ENCODE measurements around the gene WDR77. TPM values are rescaled to one million over a fixed set of nuclear protein-coding genes. Genes with fewer than 3 reads are reported as not detected.

Gene WDR77
- total RNA-seq, 2 experiments from 2014 or later, result 54.3 to 57.8 TPM

DNA sequence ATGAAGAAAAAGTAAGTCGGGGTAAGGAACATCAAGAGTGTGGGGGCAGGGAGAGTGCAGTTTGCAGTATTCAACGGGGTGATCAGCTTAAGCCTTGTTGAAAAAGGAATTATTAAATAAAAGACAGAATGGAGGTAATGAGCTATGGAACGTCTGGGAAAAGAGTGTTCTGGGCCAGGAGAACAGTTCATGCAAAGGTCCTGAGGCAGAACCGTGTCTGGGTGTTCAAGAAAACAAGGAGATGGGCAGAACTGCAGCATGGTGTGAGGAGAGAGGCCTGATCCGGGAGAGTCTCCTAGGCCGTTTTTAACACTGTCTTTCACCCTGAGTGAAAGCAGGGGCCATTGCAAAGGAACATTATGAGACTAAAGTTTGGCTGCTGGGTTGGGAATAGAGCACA, 41.8 kb downstream of the WDR77 start:
- CTCF ChIA-PET, result no interaction called here
- Mint-ChIP-seq H3K4me3 (no peak overlapping the region), H3K4me1 (ENCODE audit: low read depth) (peaks cover 16% of the 10 kb centered on the region)

DNA sequence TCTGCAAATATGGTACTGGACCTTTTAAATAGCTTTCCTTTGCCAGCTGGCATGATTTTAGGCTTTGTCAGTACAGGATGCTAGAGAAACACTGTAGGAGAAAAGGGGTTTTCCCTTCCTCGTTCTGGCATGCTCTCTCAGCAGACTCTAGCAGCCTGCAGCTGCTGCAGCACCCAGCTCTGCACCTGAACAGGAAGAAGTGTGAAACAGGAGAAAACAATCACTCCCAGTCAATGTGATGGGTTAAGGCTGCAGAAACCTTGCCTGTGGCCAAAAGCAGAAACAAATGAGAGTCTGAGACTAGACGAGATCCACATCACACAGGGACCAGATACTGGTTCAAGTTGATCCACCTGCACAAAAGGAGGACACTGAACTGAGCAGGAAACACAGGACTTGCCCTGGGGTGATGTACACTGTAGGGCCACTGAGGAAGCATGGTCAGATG, 42.7 kb downstream of the WDR77 start:
- H3K27me3 Mint-ChIP-seq (ENCODE audit: low read depth), result peaks cover 11% of the 10 kb centered on the region
- no peak overlapping the region for H3K4me3 Mint-ChIP-seq
- H3K36me3 Mint-ChIP-seq (ENCODE audit: low read depth), result no peaks in the 10 kb centered on the region

More for the DNA sequence above, 41.8 kb downstream of the WDR77 start:
- H3K27ac Mint-ChIP-seq, result no peak overlapping the region
- H3K27me3 Mint-ChIP-seq (ENCODE audit: low read depth), result peaks cover 7% of the 10 kb centered on the region
- H3K36me3 Mint-ChIP-seq (ENCODE audit: low read depth), result no peaks in the 10 kb centered on the region
- POLR2A ChIA-PET, result no interaction called here
- DNase-seq, result no peak
- no peak for ATAC-seq
- no peaks in the 10 kb centered on the region for H3K9me3 Mint-ChIP-seq (ENCODE audit: insufficient read depth)

DNA sequence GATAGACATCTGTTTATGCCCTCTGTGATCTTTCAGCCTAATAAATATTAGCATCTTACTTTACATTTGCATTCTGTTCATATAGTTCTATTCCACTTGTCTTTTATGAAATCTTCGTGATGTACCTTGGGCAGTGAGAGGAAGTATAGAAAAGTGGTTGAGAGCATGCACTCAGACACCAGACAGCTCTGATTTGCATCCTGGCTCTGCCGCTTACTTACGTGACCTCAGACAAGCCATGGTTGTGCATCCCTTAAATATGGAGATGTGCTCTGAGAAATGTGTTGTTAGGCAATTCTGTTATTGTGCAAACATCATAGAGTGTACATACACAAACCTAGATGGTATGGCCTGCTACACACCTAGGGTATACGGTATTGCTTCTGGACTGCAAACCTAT, 44.5 kb downstream of the WDR77 start:
- Mint-ChIP-seq H3K9me3 (ENCODE audit: insufficient read depth) (no peaks in the 10 kb centered on the region), H3K27ac (no peak overlapping the region), H3K36me3 (ENCODE audit: low read depth) (no peaks in the 10 kb centered on the region), H3K4me1 (ENCODE audit: low read depth) (peaks cover 19% of the 10 kb centered on the region), H3K4me3 (no peak overlapping the region), H3K27me3 (ENCODE audit: low read depth) (peaks cover 16% of the 10 kb centered on the region)
- ATAC-seq, result no peak
- POLR2A ChIA-PET, result interaction anchor here (1.3 kb wide), 1 partner anchor 43 kb away, joined by 3 read pairs; no protein-coding TSS in a partner anchor
- no peak for DNase-seq
- CTCF ChIA-PET, result interaction anchor here (0.9 to 2.4 kb wide), 4 partner anchors 36 to 374 kb away, joined by 3 to 6 read pairs (median 4); no protein-coding TSS in a partner anchor

More for the DNA sequence above, 42.7 kb downstream of the WDR77 start:
- CTCF ChIA-PET, result interaction anchor here (0.8 to 1.2 kb wide), 6 partner anchors 35 to 363 kb away, joined by 3 to 4 read pairs (median 3); partner anchors contain the start of gene CHI3L2
- DNase-seq, result peak; percentile 57
- H3K27ac Mint-ChIP-seq, result peak overlapping the region; percentile 36
- no peaks in the 10 kb centered on the region for H3K9me3 Mint-ChIP-seq (ENCODE audit: insufficient read depth)
- peaks cover 16% of the 10 kb centered on the region for H3K4me1 Mint-ChIP-seq (ENCODE audit: low read depth)
- peak; percentile 97 for ATAC-seq
- POLR2A ChIA-PET, result no interaction called here

DNA sequence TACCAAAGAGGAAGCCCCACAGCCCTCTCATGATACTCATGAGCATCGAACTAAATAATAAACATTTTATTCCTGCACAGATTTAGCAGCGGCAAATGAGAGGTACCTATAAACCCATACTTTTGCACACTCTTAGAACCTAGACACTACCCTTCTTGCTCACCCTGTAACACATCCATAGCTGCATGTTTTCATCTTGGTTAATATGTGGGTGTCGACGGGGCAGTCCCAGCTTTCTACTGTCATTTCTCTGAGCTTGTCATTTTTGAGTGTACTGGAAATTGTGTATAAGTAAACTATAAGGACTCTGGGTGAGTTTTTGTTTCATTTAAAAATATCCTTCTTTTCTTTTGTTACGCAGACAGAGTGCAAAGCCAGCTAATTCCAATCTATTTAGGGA, 47.0 kb downstream of the WDR77 start:
- DNase-seq (no peak), ATAC-seq (no peak)
- Mint-ChIP-seq H3K36me3 (ENCODE audit: low read depth) (peaks cover 3% of the 10 kb centered on the region), H3K4me1 (ENCODE audit: low read depth) (peaks cover 19% of the 10 kb centered on the region), H3K27ac (no peak overlapping the region), H3K4me3 (no peak overlapping the region), H3K9me3 (ENCODE audit: insufficient read depth) (no peaks in the 10 kb centered on the region), H3K27me3 (ENCODE audit: low read depth) (peaks cover 27% of the 10 kb centered on the region)
- ChIA-PET CTCF (interaction anchor here (1.2 to 4.2 kb wide), 7 partner anchors 12 to 372 kb away, joined by 3 to 36 read pairs (median 8); no protein-coding TSS in a partner anchor), POLR2A (interaction anchor here (0.8 kb wide), 1 partner anchor 203 kb away, joined by 3 read pairs; no protein-coding TSS in a partner anchor)

DNA sequence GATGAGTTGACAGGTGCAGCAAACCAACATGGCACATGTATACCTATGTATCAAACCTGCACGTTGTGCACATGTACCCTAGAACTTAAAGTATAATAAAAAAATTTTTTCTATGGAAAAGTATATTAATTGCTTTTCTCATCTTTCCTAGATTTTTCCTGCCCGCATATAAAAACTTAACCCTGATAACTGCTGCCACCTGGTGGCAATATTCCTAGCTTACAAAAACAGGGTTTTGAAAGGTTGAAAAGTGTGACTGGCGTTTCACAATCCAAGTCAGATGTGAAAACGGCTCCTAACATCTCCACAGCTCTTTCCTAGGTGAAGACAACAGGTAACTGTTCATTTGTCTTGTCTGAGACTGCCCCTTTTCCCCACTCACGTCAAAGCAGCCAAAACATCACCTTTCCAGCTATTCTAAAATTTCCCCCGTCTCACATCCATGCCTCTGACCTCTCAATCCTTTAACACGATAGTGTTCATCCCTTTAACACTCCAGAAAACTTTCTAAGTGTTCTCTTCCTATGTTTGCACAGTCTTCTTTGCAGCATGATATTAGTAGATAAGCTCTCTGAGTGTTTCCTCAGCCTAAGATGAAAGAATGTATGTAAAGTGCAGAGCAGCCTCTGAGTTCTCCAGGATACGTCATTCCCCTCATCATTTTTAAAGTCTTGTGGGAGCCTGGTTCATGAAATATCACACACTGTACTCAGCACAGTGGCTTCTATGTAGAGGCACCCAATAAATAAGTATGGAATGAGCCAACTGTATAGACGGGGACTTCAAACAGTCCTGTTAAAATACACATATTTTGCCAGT, 49.1 kb downstream of the WDR77 start:
- ATAC-seq (no peak), DNase-seq (peak; percentile 63)
- H3K4me3 Mint-ChIP-seq, result no peak overlapping the region
- peaks cover 3% of the 10 kb centered on the region for H3K36me3 Mint-ChIP-seq (ENCODE audit: low read depth)
- peaks cover 4% of the 10 kb centered on the region for H3K4me1 Mint-ChIP-seq (ENCODE audit: low read depth)
- ChIA-PET CTCF (interaction anchor here (0.7 to 4.2 kb wide), 50 partner anchors 9 to 439 kb away, joined by 3 to 36 read pairs (median 4); partner anchors contain the start of genes CHI3L2 and DENND2D), POLR2A (interaction anchor here (1.2 to 1.6 kb wide), 2 partner anchors 200 to 202 kb away, joined by 4 to 6 read pairs; partner anchors contain the start of gene DENND2D)
- H3K27ac Mint-ChIP-seq, result no peak overlapping the region
- H3K9me3 Mint-ChIP-seq (ENCODE audit: insufficient read depth), result no peaks in the 10 kb centered on the region
- peaks cover 41% of the 10 kb centered on the region for H3K27me3 Mint-ChIP-seq (ENCODE audit: low read depth)

DNA sequence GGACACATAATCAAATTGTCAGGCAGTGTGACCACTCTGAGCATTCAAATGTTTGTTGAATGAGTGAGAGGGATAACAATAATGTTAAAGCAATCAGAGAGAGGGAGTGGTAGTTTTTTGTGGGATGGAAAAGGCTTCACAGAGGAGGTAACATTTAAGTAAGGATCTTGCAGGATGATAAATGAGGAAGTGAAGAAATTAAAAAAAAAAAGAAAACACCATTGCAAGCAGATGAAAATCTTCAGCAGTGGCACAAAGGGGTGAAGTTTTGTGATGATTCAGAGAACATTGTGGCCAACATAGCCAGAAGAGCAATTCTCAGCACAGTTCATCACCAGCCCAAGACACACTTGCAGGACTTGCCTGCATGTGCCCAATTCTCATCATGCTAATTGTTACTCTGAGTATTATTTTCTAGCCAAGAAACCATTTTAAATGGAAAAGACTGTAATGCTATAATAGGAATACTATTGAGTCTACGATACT, 56.6 kb downstream of the WDR77 start:
- ATAC-seq (no peak), DNase-seq (no peak)
- Mint-ChIP-seq H3K27ac (no peak overlapping the region), H3K36me3 (ENCODE audit: low read depth) (no peaks in the 10 kb centered on the region), H3K9me3 (ENCODE audit: insufficient read depth) (no peaks in the 10 kb centered on the region), H3K4me1 (ENCODE audit: low read depth) (no peaks in the 10 kb centered on the region), H3K27me3 (ENCODE audit: low read depth) (peaks cover 44% of the 10 kb centered on the region), H3K4me3 (no peak overlapping the region)
- ChIA-PET CTCF (no interaction called here), POLR2A (no interaction called here)

DNA sequence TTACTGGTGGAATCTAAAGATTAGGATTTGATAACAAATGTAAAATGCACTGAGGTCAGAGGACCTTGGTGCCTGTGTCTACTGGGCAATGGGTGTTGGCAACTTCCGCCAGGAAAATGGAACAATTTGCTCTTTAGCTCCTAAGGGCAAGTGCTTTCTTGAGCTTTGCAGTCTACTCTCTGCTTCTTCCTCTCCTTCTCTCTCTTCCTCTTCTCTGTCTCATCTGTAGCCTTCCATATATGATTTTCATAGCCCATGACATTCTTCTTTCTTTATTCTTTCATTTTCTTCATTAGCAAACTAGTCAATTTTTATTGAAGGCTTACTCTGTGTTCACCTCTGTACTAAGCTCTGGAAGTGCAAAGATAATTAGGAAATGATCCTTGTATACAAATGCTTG, 57.0 kb downstream of the WDR77 start:
- no peak for DNase-seq
- ATAC-seq, result no peak
- H3K4me3 Mint-ChIP-seq, result no peak overlapping the region
- no peak overlapping the region for H3K27ac Mint-ChIP-seq
- POLR2A ChIA-PET, result no interaction called here
- peaks cover 42% of the 10 kb centered on the region for H3K27me3 Mint-ChIP-seq (ENCODE audit: low read depth)
- H3K36me3 Mint-ChIP-seq (ENCODE audit: low read depth), result no peaks in the 10 kb centered on the region
- no peaks in the 10 kb centered on the region for H3K4me1 Mint-ChIP-seq (ENCODE audit: low read depth)
- H3K9me3 Mint-ChIP-seq (ENCODE audit: insufficient read depth), result no peaks in the 10 kb centered on the region
- CTCF ChIA-PET, result no interaction called here

Other genes starting within 250 kb of the WDR77 start
- gene DENND2D, start 248.6 kb downstream of the WDR77 start, total RNA-seq, result 100 to 1,000 TPM; 262 to 275 TPM
- 10 to 100 TPM; 23.8 to 27.0 TPM for gene CHI3L2, start 221.5 kb downstream of the WDR77 start, total RNA-seq
- gene CHIA, start 158.4 kb downstream of the WDR77 start, total RNA-seq, result not detected
- under 1 TPM; 0.74 to 0.99 TPM for gene OVGP1, start 21.5 kb downstream of the WDR77 start, total RNA-seq
- 100 to 1,000 TPM; 396 to 404 TPM for gene ATP5PB, start 208 bp upstream of the WDR77 start, total RNA-seq
- gene C1orf162, start 24.7 kb upstream of the WDR77 start, total RNA-seq, result 10 to 100 TPM; 40.1 to 42.1 TPM
- gene ADORA3, start 54.4 kb upstream of the WDR77 start, total RNA-seq, result under 1 TPM in 1 of 2 experiments, not detected in 1; 0.18 TPM
- gene TMIGD3, start 54.4 kb upstream of the WDR77 start, total RNA-seq, result not detected
- gene RAP1A, start 170.5 kb upstream of the WDR77 start, total RNA-seq, result 100 to 1,000 TPM; 132 to 133 TPM

All from activated CD8-positive, alpha-beta T cell treated with anti-CD3 and anti-CD28 coated beads, Interleukin-2, amount 10 ng/mL, durations not matched to agents 7 days and 5 days (primary cell).